ENCODE data around the gene ANAPC10. TPM values are rescaled to one million over a fixed set of nuclear protein-coding genes. Genes with fewer than 3 reads are reported as not detected.

Gene ANAPC10
- total and polyA plus RNA-seq, 2 of the 4 experiments (the other 2 are of a cell fraction): 17.1 to 22.4 TPM

- Histone ChIP-seq H3K4me1 (ENCODE audit: control insufficient read depth, insufficient read depth, low read length) (no peaks in the 10 kb centered on the region), H3K56ac (ENCODE audit: extremely low read depth, insufficient read depth, low read length) (no peak overlapping the region), H3K4me2 (ENCODE audit: low read depth, low read length) (no peak overlapping the region), H4K5ac (ENCODE audit: low read depth, low read length) (no peak overlapping the region), H3K27ac (ENCODE audit: insufficient read depth, low read length) (no peak overlapping the region), H3K79me1 (ENCODE audit: low read depth in 1 of 2, low read length in 2 of 2) (no peaks in the 10 kb centered on the region), H2AFZ (replicated peaks; ENCODE audit: low read length, poor library complexity) (no peak overlapping the region), H3K36me3 (ENCODE audit: control insufficient read depth, insufficient read depth, low read length) (no peaks in the 10 kb centered on the region), H2BK120ac (ENCODE audit: low read depth, low read length) (no peak overlapping the region), H4K91ac (ENCODE audit: insufficient read depth, low read depth, low read length) (no peak overlapping the region), H4K8ac (ENCODE audit: low read depth in 2 of 2, low read length in 2 of 2) (no peak overlapping the region), H2AK9ac (replicated peaks; ENCODE audit: low read depth, low read length, poor library complexity) (no peak overlapping the region), H2BK5ac (ENCODE audit: low read depth, low read length, poor library complexity, severe bottlenecking) (no peak overlapping the region), H3K9me3 (ENCODE audit: control insufficient read depth, insufficient read depth, low read length) (no peaks in the 10 kb centered on the region), H4K20me1 (ENCODE audit: insufficient read depth, low read length) (no peaks in the 10 kb centered on the region), H2BK20ac (ENCODE audit: low read depth, low read length) (no peak overlapping the region), H3K14ac (replicated peaks; ENCODE audit: low read depth, low read length) (no peak overlapping the region), H3K9me1 (ENCODE audit: insufficient read depth, low read length) (no peaks in the 10 kb centered on the region), H3K4me3 (ENCODE audit: insufficient read depth, low read depth, low read length) (no peak overlapping the region), H2BK15ac (ENCODE audit: low read depth, low read length) (no peak overlapping the region), H3K23ac (ENCODE audit: low read depth, low read length) (no peak overlapping the region), H3K18ac (ENCODE audit: low read depth, low read length) (no peak overlapping the region), H3K27me3 (ENCODE audit: control insufficient read depth, insufficient read depth, low read length) (no peaks in the 10 kb centered on the region), H3K9ac (ENCODE audit: low read depth, low read length) (no peak overlapping the region), H3K4ac (ENCODE audit: low read depth, low read length) (no peak overlapping the region), H2AK5ac (ENCODE audit: low read depth, low read length) (no peak overlapping the region)
- ChIA-PET POLR2A (ENCODE audit: unreplicated experiment) (no interaction called here), CTCF (no interaction called here)
- in situ Hi-C loops (cut with MboI; ENCODE audit: low sequenced_read_pairs) (no loop called here), dilution Hi-C loops (cut with HindIII; ENCODE audit: low sequenced_read_pairs, unreplicated experiment) (no loop called here), intact Hi-C loops (cut with micrococcal nuclease) (no loop called here)
- TF ChIP-seq CEBPB (IDR thresholded peaks at IDR 0.05; ENCODE audit: low read depth, low read length): no peak
- TF ChIP-seq BHLHE40 (IDR thresholded peaks at IDR 0.05; ENCODE audit: low read depth, low read length): no peak
- TF ChIP-seq FOS (IDR thresholded peaks at IDR 0.05; ENCODE audit: low read depth, low read length): no peak
- TF ChIP-seq NFE2L2 (IDR thresholded peaks at IDR 0.05; ENCODE audit: low read depth, low read length): no peak
- no peak for TF ChIP-seq MAZ (IDR thresholded peaks at IDR 0.05; ENCODE audit: borderline replicate concordance, low read depth, low read length)
- TF ChIP-seq, protein P1, sequence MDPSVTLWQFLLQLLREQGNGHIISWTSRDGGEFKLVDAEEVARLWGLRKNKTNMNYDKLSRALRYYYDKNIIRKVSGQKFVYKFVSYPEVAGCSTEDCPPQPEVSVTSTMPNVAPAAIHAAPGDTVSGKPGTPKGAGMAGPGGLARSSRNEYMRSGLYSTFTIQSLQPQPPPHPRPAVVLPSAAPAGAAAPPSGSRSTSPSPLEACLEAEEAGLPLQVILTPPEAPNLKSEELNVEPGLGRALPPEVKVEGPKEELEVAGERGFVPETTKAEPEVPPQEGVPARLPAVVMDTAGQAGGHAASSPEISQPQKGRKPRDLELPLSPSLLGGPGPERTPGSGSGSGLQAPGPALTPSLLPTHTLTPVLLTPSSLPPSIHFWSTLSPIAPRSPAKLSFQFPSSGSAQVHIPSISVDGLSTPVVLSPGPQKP (IDR thresholded peaks at IDR 0.05; ENCODE audit: borderline replicate concordance, low read depth, low read length): no peak
- no peak for TF ChIP-seq RAD21 (IDR thresholded peaks at IDR 0.05; ENCODE audit: low read length)
- TF ChIP-seq RFX5 (IDR thresholded peaks at IDR 0.05; ENCODE audit: low read depth, low read length): no peak
- no peak for TF ChIP-seq SMC3 (IDR thresholded peaks at IDR 0.05; ENCODE audit: low read depth, low read length)
- TF ChIP-seq RCOR1 (IDR thresholded peaks at IDR 0.05; ENCODE audit: insufficient replicate concordance, low read length): no peak
- TF ChIP-seq POLR2A (IDR thresholded peaks at IDR 0.05; ENCODE audit: low read depth, low read length): no peak
- no peak for TF ChIP-seq CHD1 (IDR thresholded peaks at IDR 0.05; ENCODE audit: low read depth, low read length)
- no peak for TF ChIP-seq CTCF (conservative IDR thresholded peaks at IDR 0.05; ENCODE audit: low read depth, low read length)
- TF ChIP-seq, protein P2, sequence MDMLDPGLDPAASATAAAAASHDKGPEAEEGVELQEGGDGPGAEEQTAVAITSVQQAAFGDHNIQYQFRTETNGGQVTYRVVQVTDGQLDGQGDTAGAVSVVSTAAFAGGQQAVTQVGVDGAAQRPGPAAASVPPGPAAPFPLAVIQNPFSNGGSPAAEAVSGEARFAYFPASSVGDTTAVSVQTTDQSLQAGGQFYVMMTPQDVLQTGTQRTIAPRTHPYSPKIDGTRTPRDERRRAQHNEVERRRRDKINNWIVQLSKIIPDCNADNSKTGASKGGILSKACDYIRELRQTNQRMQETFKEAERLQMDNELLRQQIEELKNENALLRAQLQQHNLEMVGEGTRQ (IDR thresholded peaks at IDR 0.05; ENCODE audit: low read depth, low read length): no peak
- TF ChIP-seq MAFK (IDR thresholded peaks at IDR 0.05; ENCODE audit: low read depth, low read length): no peak
- no peak for TF ChIP-seq MXI1 (IDR thresholded peaks at IDR 0.05; ENCODE audit: borderline replicate concordance, low read depth, low read length)
- BruUV-seq (replicated peaks): no TSS peak
- ATAC-seq (ENCODE audit: low read depth): no peak
- DNase-seq: no peak
- no CpG with 5 or more reads among the region's 2 CpGs for WGBS, 2 experiments (ENCODE audit: extremely low coverage in 2 of 2, insufficient read length in 1 of 2)
Observed at GRCh38 chr4:144989306-144989705, 108.7 kb downstream of the ANAPC10 start.

All from IMR-90 (cell line).